ENCODE results near the gene ATXN7L2.
A peak's percentile ranks its signal among the peaks of the same experiment; 100 is the strongest.
"Not testable (repeated sequence)": the region's sequence is repeated elsewhere in the genome, so short reads cannot be mapped to it uniquely, and the experiment has no call there.

The ATXN7L2 gene, protein sequence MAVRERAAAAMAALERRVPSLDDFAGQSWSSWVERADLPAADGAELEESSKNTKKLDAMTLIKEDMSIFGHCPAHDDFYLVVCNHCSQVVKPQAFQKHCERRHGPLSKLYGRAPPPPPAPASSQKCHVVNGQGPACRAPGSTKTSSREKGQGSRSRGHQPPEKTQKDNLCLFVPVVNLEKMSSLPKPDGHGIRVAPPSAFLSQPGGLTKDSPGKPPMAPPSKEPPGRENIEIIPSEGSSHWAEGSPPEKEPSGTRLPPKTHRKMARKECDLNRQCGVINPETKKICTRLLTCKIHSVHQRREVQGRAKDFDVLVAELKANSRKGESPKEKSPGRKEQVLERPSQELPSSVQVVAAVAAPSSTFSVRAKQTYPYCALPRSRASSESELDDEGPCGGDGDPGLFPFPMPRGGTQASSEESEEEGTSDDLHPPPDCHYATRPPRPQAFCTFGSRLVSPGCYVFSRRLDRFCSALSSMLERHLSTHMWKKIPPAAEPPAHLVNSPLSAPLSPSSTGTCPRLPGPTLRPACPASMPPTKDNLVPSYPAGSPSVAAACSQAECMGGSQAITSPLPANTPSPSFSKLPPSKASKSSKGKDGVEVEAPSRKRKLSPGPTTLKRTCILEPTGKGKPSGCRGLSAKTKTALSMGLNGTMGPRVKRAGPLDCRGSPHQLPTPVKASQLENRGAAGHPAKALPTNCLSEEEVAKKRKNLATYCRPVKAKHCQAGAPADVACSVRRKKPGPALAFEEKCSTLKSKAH

DNA sequence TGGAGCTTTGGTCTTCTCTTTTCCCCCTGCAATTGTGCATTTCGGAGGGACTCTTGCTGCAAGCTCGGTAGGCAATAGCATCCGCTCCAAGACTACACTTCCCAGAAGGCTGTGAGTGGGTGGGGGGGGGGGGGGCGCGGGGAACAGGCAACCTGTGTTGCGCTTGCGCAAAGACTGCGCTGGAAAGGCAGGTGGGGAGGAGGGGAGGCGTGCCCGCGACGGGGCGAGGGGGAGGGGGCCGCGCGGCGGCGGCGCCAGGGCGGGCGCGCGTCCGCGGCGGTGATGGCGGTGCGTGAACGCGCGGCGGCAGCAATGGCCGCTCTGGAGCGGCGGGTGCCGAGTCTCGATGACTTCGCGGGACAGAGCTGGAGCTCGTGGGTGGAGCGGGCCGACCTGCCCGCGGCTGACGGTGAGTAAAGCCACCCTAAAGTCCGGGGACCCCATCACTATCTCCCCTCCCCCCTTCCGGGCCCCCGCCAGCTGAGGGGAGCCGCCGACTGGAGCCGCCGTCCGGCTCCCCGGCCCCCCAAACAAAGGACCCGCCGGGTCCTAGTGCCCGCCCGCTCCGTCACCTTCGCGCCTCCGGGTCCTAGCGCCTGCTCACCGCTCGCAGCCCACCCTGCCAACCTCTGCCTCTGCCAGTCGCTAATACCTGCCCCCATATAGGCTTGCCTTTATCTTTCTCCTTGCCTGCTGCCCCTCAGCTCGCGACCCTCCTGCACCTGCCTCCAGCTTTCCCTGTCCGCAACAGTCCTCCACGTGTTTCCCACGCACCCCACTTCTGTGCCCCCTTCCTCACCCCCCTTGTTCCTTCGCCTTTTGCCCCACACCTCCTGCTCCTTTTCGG lies at the start of gene ATXN7L2:
Gene ATXN7L2 (plus strand): TSS at position 234 of the 847 bp plus-strand sequence. CDS start 49 bp downstream, at position 283.
- in situ Hi-C loops (cut with HindIII; ENCODE audit: low pct_unique_long_range_greater_than_20kb, low sequenced_read_pairs), result no loop called here
- DNase-seq (ENCODE audit: low read depth in 1 of 2, low spot score in 1 of 2), result peak; percentile 92 to 95
- TF ChIP-seq JUND (IDR thresholded peaks at IDR 0.05; ENCODE audit: low read depth), result no peak

- in situ Hi-C loops (cut with HindIII; ENCODE audit: low pct_unique_long_range_greater_than_20kb, low sequenced_read_pairs), result no loop called here
- no peak for DNase-seq (ENCODE audit: low read depth in 1 of 2, low spot score in 1 of 2)
- no peak for TF ChIP-seq JUND (IDR thresholded peaks at IDR 0.05; ENCODE audit: low read depth)
Observed at GRCh38 chr1:109434484-109434883, 49.2 kb upstream of the ATXN7L2 start.

GRCh38 chr1:109438798-109439297 lies 44.9 kb upstream of the ATXN7L2 start:
- in situ Hi-C loops (cut with HindIII; ENCODE audit: low pct_unique_long_range_greater_than_20kb, low sequenced_read_pairs), result no loop called here
- DNase-seq (ENCODE audit: low read depth in 1 of 2, low spot score in 1 of 2), result no peak
- TF ChIP-seq JUND (IDR thresholded peaks at IDR 0.05; ENCODE audit: low read depth), result no peak

GRCh38 chr1:109441069-109441468 lies 42.6 kb upstream of the ATXN7L2 start:
- TF ChIP-seq JUND (IDR thresholded peaks at IDR 0.05; ENCODE audit: low read depth), result no peak
- in situ Hi-C loops (cut with HindIII; ENCODE audit: low pct_unique_long_range_greater_than_20kb, low sequenced_read_pairs), result no loop called here
- DNase-seq (ENCODE audit: low read depth in 1 of 2, low spot score in 1 of 2), result no peak

- no peak for DNase-seq (ENCODE audit: low read depth in 1 of 2, low spot score in 1 of 2)
- in situ Hi-C loops (cut with HindIII; ENCODE audit: low pct_unique_long_range_greater_than_20kb, low sequenced_read_pairs), result no loop called here
- TF ChIP-seq JUND (IDR thresholded peaks at IDR 0.05; ENCODE audit: low read depth), result no peak
Observed at GRCh38 chr1:109443476-109443875, 40.2 kb upstream of the ATXN7L2 start.

DNA sequence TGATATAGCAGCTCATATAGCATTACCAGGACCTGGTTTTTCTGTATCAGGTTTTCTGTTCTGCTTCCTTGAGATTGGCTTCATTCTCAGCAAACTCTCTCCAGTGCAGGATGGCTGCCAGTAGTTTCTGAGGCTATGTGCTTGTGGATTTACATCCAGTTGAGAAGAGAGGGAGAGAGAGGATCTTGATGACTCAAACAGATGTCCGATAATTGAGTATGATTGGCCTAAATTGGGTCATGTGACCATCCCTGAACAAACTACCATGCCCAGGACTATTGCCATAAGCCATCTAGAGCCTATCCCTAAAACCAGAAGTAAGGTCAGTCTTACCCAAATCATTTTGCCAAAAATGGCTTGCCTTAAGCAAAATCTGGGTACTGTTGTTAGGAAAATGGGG lies 39.4 kb upstream of the ATXN7L2 start:
- DNase-seq (ENCODE audit: low read depth in 1 of 2, low spot score in 1 of 2), result no peak
- in situ Hi-C loops (cut with HindIII; ENCODE audit: low pct_unique_long_range_greater_than_20kb, low sequenced_read_pairs), result no loop called here
- no peak for TF ChIP-seq JUND (IDR thresholded peaks at IDR 0.05; ENCODE audit: low read depth)

GRCh38 chr1:109445949-109446695 lies 37.6 kb upstream of the ATXN7L2 start:
- in situ Hi-C loops (cut with HindIII; ENCODE audit: low pct_unique_long_range_greater_than_20kb, low sequenced_read_pairs); DNase-seq (ENCODE audit: low read depth in 1 of 2, low spot score in 1 of 2): not testable (repeated sequence)

- in situ Hi-C loops (cut with HindIII; ENCODE audit: low pct_unique_long_range_greater_than_20kb, low sequenced_read_pairs), result no loop called here
- no peak for TF ChIP-seq JUND (IDR thresholded peaks at IDR 0.05; ENCODE audit: low read depth)
- no peak for DNase-seq (ENCODE audit: low read depth in 1 of 2, low spot score in 1 of 2)
Observed at GRCh38 chr1:109447524-109447923, 36.2 kb upstream of the ATXN7L2 start.

DNA sequence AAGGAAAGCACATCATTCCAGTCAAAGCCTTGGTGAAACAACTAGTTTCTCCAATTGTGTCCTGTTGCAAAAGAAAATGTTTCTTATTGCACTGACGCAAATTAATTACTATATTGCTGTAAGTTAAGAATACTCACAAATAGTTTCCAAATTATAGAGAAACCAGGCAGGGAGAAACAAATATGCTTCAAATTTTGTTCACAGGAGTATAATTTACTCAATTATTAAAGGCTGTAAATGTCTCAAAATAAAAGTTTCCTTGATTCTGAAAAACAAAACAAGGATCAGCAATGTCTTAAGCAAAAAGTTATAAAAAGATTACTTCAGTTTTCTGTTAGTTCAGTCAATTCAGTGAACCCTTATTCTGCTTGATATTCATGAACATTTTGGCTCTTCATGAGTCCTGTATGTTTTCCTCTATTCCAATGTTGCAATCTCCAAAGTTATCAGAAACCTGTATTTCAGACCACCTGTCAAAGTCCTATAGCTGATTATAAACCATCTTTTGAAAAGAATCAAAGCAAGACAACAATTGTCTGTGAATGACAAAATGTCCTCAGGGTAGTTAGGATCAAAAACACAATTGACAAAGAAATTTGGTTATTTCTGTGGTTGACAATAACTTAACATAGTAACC lies 29.1 kb upstream of the ATXN7L2 start:
- no peak for TF ChIP-seq JUND (IDR thresholded peaks at IDR 0.05; ENCODE audit: low read depth)
- in situ Hi-C loops (cut with HindIII; ENCODE audit: low pct_unique_long_range_greater_than_20kb, low sequenced_read_pairs), result no loop called here
- DNase-seq (ENCODE audit: low read depth in 1 of 2, low spot score in 1 of 2), result no peak

DNA sequence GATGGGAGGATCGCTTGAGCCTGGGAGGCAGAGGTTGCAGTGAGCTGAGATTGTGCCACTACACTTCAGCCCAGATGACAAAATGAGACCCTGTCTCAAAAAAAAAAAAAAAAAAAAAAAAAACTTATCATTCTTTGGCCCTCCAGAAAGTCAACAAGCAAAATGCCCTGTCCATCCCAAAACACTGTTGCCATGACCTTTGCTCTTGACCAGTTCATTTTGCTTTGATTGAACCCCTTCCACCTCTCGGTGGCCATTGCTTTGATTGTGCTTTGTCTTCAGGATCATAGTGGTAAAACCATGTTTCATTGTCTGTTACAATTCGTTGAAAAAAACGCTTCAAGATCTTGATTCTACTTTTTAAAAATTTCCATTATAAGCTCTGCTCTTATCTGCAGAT lies 25.9 kb upstream of the ATXN7L2 start:
- no peak for DNase-seq (ENCODE audit: low read depth in 1 of 2, low spot score in 1 of 2)
- no peak for TF ChIP-seq JUND (IDR thresholded peaks at IDR 0.05; ENCODE audit: low read depth)
- in situ Hi-C loops (cut with HindIII; ENCODE audit: low pct_unique_long_range_greater_than_20kb, low sequenced_read_pairs), result no loop called here

- in situ Hi-C loops (cut with HindIII; ENCODE audit: low pct_unique_long_range_greater_than_20kb, low sequenced_read_pairs), result no loop called here
- peak in 1 of 2 experiments; percentile 19 for DNase-seq (ENCODE audit: low read depth in 1 of 2, low spot score in 1 of 2)
- TF ChIP-seq JUND (IDR thresholded peaks at IDR 0.05; ENCODE audit: low read depth), result no peak
Observed at GRCh38 chr1:109466125-109466451, 17.6 kb upstream of the ATXN7L2 start.

Measured in T47D (cell line).